HepG2 (cell line): ENCODE results near the gene CNTD1. TPM values are rescaled to one million over a fixed set of nuclear protein-coding genes. Genes with fewer than 3 reads are reported as not detected.

ENCODE experiments used
- ATAC-seq: fragments of 200-7000 bp; cut with Tn5 transposase; 3 replicates; pipeline ENCODE4 v1.9.1; 2020; ENCODE audit warnings: mild to moderate bottlenecking, moderate library complexity
- BruUV-seq: library from RNA; stranded (reverse); fragments of 400-500 nt; replicated peaks from 2 replicates; lab custom pipeline; 2021; lab: Mats Ljungman, UMichigan
- CTCF ChIA-PET: fragments of 300-600 bp; formaldehyde crosslinking; extraction: SDS; loops from one replicate; lab custom pipeline; 2021; ENCODE audit warnings: low total read pairs, inconsistent platforms, low intra/inter-chr PET ratio; lab: Yijun Ruan, JAX
- POLR2A ChIA-PET: fragments of 350-600 bp; sonication (Branson Sonifier 250); formaldehyde crosslinking; loops from one replicate; lab custom pipeline; 2020; ENCODE audit warnings: antibody characterized with exemption, inconsistent platforms; lab: Yijun Ruan, JAX
- DNase-seq: peaks from one replicate; pipeline ENCODE4 v3.0.0-alpha.2; 2015; ENCODE audit warnings: low spot score
- FAIRE-seq: peaks from 3 replicates; lab custom pipeline; 2011; peaks lifted over from hg19 to GRCh38; lab: Jason Lieb, UNC
- H2AFZ ChIP-seq: one replicate; pipeline ENCODE4 v1.6.1; 2011; ENCODE audit warnings: low read length, inconsistent platforms
- H3K27ac ChIP-seq: fragments of 300-600 bp; 3 replicates; pipeline ENCODE4 v1.8.0; 2011; ENCODE audit warnings: mixed run types, mild to moderate bottlenecking, mixed read lengths, low read length, inconsistent platforms; ENCODE audit not compliant: insufficient read depth; ENCODE audit errors: extremely low read length
- H3K27me3 ChIP-seq, 2 experiments: fragments of 200-600 bp in 1 of 2; 2 replicates in 1 of 2; 3 replicates in 1 of 2; pipeline versions ENCODE4 v1.6.0 to v1.8.0; 2011; ENCODE audit warnings: low read length in 2 of 2, mild to moderate bottlenecking in 2 of 2, moderate library complexity in 2 of 2, inconsistent platforms in 1 of 2; ENCODE audit not compliant: insufficient read depth in 2 of 2, control insufficient read depth in 1 of 2
- H3K36me3 ChIP-seq, 2 experiments: fragments of 200-600 bp in 1 of 2; replicated peaks in 1 of 2; 2 replicates in 1 of 2; 3 replicates in 1 of 2; pipeline versions ENCODE4 v1.5.1 to v1.8.0; 2011; ENCODE audit warnings: low read length in 2 of 2, inconsistent platforms in 1 of 2; ENCODE audit not compliant: insufficient read depth in 2 of 2, control insufficient read depth in 1 of 2
- H3K4me1 ChIP-seq: 2 replicates; pipeline ENCODE4 v1.5.1; 2012; ENCODE audit warnings: low read length, inconsistent platforms; ENCODE audit not compliant: insufficient read depth
- H3K4me2 ChIP-seq: 2 replicates; pipeline ENCODE4 v1.6.0; 2011; ENCODE audit warnings: low read depth, low read length, inconsistent platforms
- H3K4me3 ChIP-seq, 3 experiments: fragments of 200-600 bp in 1 of 3; sonication (generic), shearing (Covaris generic) in 1 of 3; replicated peaks in 1 of 3; 2 replicates each; pipeline ENCODE4 v1.5.1; 2011 to 2016; ENCODE audit warnings: low read length in 3 of 3, inconsistent platforms in 2 of 3, low read depth in 2 of 3, mild to moderate bottlenecking in 2 of 3, control low read depth in 1 of 3, mixed read lengths in 1 of 3; ENCODE audit not compliant: insufficient read depth in 1 of 3
- H3K79me2 ChIP-seq: one replicate; pipeline ENCODE4 v1.6.1; 2011; ENCODE audit warnings: low read length, inconsistent platforms; ENCODE audit not compliant: insufficient read depth
- H3K9ac ChIP-seq: 2 replicates; pipeline ENCODE4 v1.6.0; 2011; ENCODE audit warnings: mild to moderate bottlenecking, low read depth, low read length, inconsistent platforms; ENCODE audit not compliant: insufficient read depth
- H3K9me3 ChIP-seq: 2 replicates; pipeline ENCODE4 v1.5.1; 2012; ENCODE audit warnings: mild to moderate bottlenecking, low read length
- H4K20me1 ChIP-seq: 2 replicates; pipeline ENCODE4 v1.6.0; 2011; ENCODE audit warnings: inconsistent platforms, mild to moderate bottlenecking, low read length, moderate library complexity; ENCODE audit not compliant: insufficient read depth
- ARNT ChIP-seq: fragments of 450-650 bp; IDR thresholded peaks from 2 replicates; pipeline ENCODE4 v1.6.1; 2017
- CENPBD1 ChIP-seq: sonication (generic); formaldehyde crosslinking; IDR thresholded peaks from 2 replicates; pipeline ENCODE4 v1.8.0; 2022; ENCODE audit warnings: missing genetic modification reagents, low read depth, mild to moderate bottlenecking, borderline replicate concordance
- FOXA1 ChIP-seq, 2 experiments: fragments of 450-650 bp in 1 of 2; sonication (generic) in 1 of 2; formaldehyde crosslinking in 1 of 2; IDR thresholded peaks; 2 replicates each; pipeline versions ENCODE4 v1.4.0 to v1.6.1; 2016 to 2020; ENCODE audit warnings: missing genetic modification reagents in 1 of 2
- GMEB2 ChIP-seq: IDR thresholded peaks from 2 replicates; pipeline ENCODE4 v1.6.1; 2016; ENCODE audit warnings: missing biosample characterization, missing genetic modification reagents, low read depth
- ONECUT2 ChIP-seq: sonication (generic); formaldehyde crosslinking; IDR thresholded peaks from 2 replicates; pipeline ENCODE4 v1.4.0; 2020; ENCODE audit warnings: missing genetic modification reagents
- ZFX ChIP-seq: sonication (generic); formaldehyde crosslinking; IDR thresholded peaks from 2 replicates; pipeline ENCODE4 v1.4.0; 2020; ENCODE audit warnings: mild to moderate bottlenecking, low read depth, missing genetic modification reagents, moderate library complexity
- ZNF292 ChIP-seq: sonication (generic); formaldehyde crosslinking; IDR thresholded peaks from 2 replicates; pipeline ENCODE4 v1.8.1; 2022; ENCODE audit warnings: mild to moderate bottlenecking, low read depth, missing genetic modification reagents, borderline replicate concordance
- ZNF343 ChIP-seq: sonication (generic); formaldehyde crosslinking; IDR thresholded peaks from 2 replicates; pipeline ENCODE4 v1.4.0; 2020; ENCODE audit warnings: mild to moderate bottlenecking, missing genetic modification reagents
- ZNF350 ChIP-seq: sonication (generic); formaldehyde crosslinking; IDR thresholded peaks from 2 replicates; pipeline ENCODE4 v1.4.0; 2020; ENCODE audit warnings: mild to moderate bottlenecking, low read depth, missing genetic modification reagents, borderline replicate concordance
- ZNF646 ChIP-seq: sonication (generic); formaldehyde crosslinking; IDR thresholded peaks from 2 replicates; pipeline ENCODE4 v1.9.0; 2021; ENCODE audit warnings: mild to moderate bottlenecking, missing genetic modification reagents
- WGBS: methylation state at CpG from one replicate; pipeline ENCODE4 v1.1.6; 2017; ENCODE audit warnings: low lambda C conversion rate; 5-methylcytosine and 5-hydroxymethylcytosine counted together
- in situ Hi-C: cut with HindIII; loops from 2 replicates; pipeline ENCODE4 v1.10.0; 2017; ENCODE audit warnings: low pct_unique_long_range_greater_than_20kb; ENCODE audit not compliant: extremely low pct_ligation_motif_present
- intact Hi-C: fragments of 100-400 bp; cut with micrococcal nuclease; formaldehyde crosslinking; loops from one replicate; pipeline ENCODE4 v1.10.0; 2022; ENCODE audit not compliant: unreplicated experiment
- polyA plus RNA-seq, 8 experiments: library from polyadenylated mRNA; depleted of rRNA in 3 of 8; stranded (reverse) in 7 of 8; unstranded in 1 of 8; fragments of >200 nt; fragmentation: Illumina TruSeq in 4 of 8; extraction: Trizol in 4 of 8; gene quantifications; 2 replicates each; pipeline versions ENCODE4 v1.2.1 to v1.2.3, GENCODE V29; 2011 to 2016; ENCODE audit warnings: low read depth in 4 of 8, missing spikeins in 1 of 8, mixed read lengths in 1 of 8; ENCODE audit not compliant: insufficient read depth in 1 of 8
- total RNA-seq, 5 experiments: library from RNA; depleted of rRNA; stranded (reverse); fragments of >200 nt; fragmentation: Illumina TruSeq; extraction: Trizol; gene quantifications; 2 replicates each; pipeline ENCODE4 v1.2.3, GENCODE V29; 2016; ENCODE audit warnings: low read depth in 1 of 5

CNTD1 gene
- total and polyA plus RNA-seq, 2 of the 13 experiments (the other 11 are each of a cell fraction or from before 2014, with no cell fraction given): 0.11 to 0.15 TPM

GRCh38 chr17:42821176-42821575, 22.5 kb downstream of the CNTD1 start (continued):
- TF ChIP-seq ZNF646 (CRISPR knock-in tag) (no peak), ZNF343 (CRISPR knock-in tag) (no peak)

GRCh38 chr17:42827472-42827871, 28.8 kb downstream of the CNTD1 start:
- H3K36me3 ChIP-seq: no peaks in the 10 kb centered on the region
- peaks cover 49% of the 10 kb centered on the region for H3K4me1 ChIP-seq
- BruUV-seq: no TSS peak
- no peak overlapping the region for H3K27ac ChIP-seq
- ChIA-PET CTCF (no interaction called here), POLR2A (no interaction called here)
- peaks cover 18% of the 10 kb centered on the region for H3K79me2 ChIP-seq
- 48% methylated on average over 1 of the region's 1 CpG for WGBS
- ATAC-seq: no peak
- intact Hi-C loops: no loop called here
- H3K27me3 ChIP-seq: peaks cover 0 to 7% of the 10 kb centered on the region in 2 experiments; a peak in 1 of 5 replicates
- DNase-seq: no peak
- H3K9me3 ChIP-seq: no peaks in the 10 kb centered on the region
- H3K9ac ChIP-seq: no peak overlapping the region
- FAIRE-seq: no peak
- H3K4me2 ChIP-seq: no peak overlapping the region
- in situ Hi-C loops: loop anchor here (10.0 kb wide), 1 partner anchor 113 kb away; no protein-coding TSS in a partner anchor
- H2AFZ ChIP-seq: no peak overlapping the region
- H3K4me3 ChIP-seq: no peak overlapping the region
- no peaks in the 10 kb centered on the region for H4K20me1 ChIP-seq
- TF ChIP-seq ZNF350: no peak
- TF ChIP-seq GMEB2: no peak
- TF ChIP-seq ZNF292 (CRISPR knock-in tag): no peak
- no peak for TF ChIP-seq ARNT
- TF ChIP-seq ONECUT2 (CRISPR knock-in tag): no peak
- no peak for TF ChIP-seq FOXA1 (IDR thresholded peaks at IDR 0.05)
- TF ChIP-seq FOXA1 (CRISPR knock-in tag; IDR thresholded peaks at IDR 0.05): no peak
- no peak for TF ChIP-seq CENPBD1 (CRISPR knock-in tag)
- no peak for TF ChIP-seq ZFX (CRISPR knock-in tag)
